TTC549 (cell line): Measurements from ENCODE around the gene CLRN2.

Experiments used
- FAIRE-seq: peaks from 2 replicates; lab custom pipeline; 2012; peaks lifted over from hg19 to GRCh38; lab: Jason Lieb, UNC

CLRN2 gene

GRCh38 chr4:17514865-17515264 lies at the start of gene CLRN2:
TSS of gene CLRN2 (plus strand) at chr4:17515165. CDS start at chr4:17515267, 102 bp downstream.
- FAIRE-seq: no peak

- no peak for FAIRE-seq
These were observed 46.2 kb upstream of the CLRN2 start for GRCh38 chr4:17468619-17469221.

GRCh38 chr4:17469931-17470674 lies 44.9 kb upstream of the CLRN2 start:
- no peak for FAIRE-seq

GRCh38 chr4:17475481-17475880 lies 39.5 kb upstream of the CLRN2 start:
- no peak for FAIRE-seq

- no peak for FAIRE-seq
These were observed 38.1 kb upstream of the CLRN2 start for GRCh38 chr4:17476853-17477252.

- FAIRE-seq: no peak
These were observed 37.0 kb upstream of the CLRN2 start for GRCh38 chr4:17477774-17478472.

GRCh38 chr4:17480210-17480927 lies 34.6 kb upstream of the CLRN2 start:
- no peak for FAIRE-seq

- FAIRE-seq: no peak
These were observed 34.0 kb upstream of the CLRN2 start for GRCh38 chr4:17480955-17481354.

GRCh38 chr4:17482716-17483115 lies 32.2 kb upstream of the CLRN2 start:
- no peak for FAIRE-seq

- FAIRE-seq: no peak
These were observed 25.8 kb upstream of the CLRN2 start for GRCh38 chr4:17489123-17489522.

GRCh38 chr4:17489721-17490120 lies 25.2 kb upstream of the CLRN2 start:
- FAIRE-seq: no peak

- no peak for FAIRE-seq
These were observed 24.3 kb upstream of the CLRN2 start for GRCh38 chr4:17490575-17491059.

GRCh38 chr4:17491196-17491595 lies 23.8 kb upstream of the CLRN2 start:
- FAIRE-seq: no peak

- no peak for FAIRE-seq
These were observed 22.8 kb upstream of the CLRN2 start for GRCh38 chr4:17492058-17492741.

- no peak for FAIRE-seq
These were observed 22.1 kb upstream of the CLRN2 start for GRCh38 chr4:17492876-17493275.

- FAIRE-seq: no peak
These were observed 21.3 kb upstream of the CLRN2 start for GRCh38 chr4:17493619-17494018.

GRCh38 chr4:17494258-17495190 lies 20.4 kb upstream of the CLRN2 start:
- FAIRE-seq: no peak

- no peak for FAIRE-seq
These were observed 17.0 kb upstream of the CLRN2 start for GRCh38 chr4:17497890-17498523.

- FAIRE-seq: no peak
These were observed 14.4 kb upstream of the CLRN2 start for GRCh38 chr4:17500574-17500973.

- FAIRE-seq: no peak
These were observed 12.2 kb upstream of the CLRN2 start for GRCh38 chr4:17502756-17503155.
